ENCODE measurements around the gene CPT1A. TPM values are rescaled to one million over a fixed set of nuclear protein-coding genes. Genes with fewer than 3 reads are reported as not detected.

The CPT1A gene
- total RNA-seq, 2 experiments from 2014 or later = 11.3 to 13.2 TPM

- no peak overlapping the region for H3K4me3 ChIP-seq (ENCODE audit: low read length)
- ATAC-seq (ENCODE audit: poor library complexity) (no peak), DNase-seq (no peak)
- Mint-ChIP-seq H3K36me3 (ENCODE audit: low read depth) (peaks cover 19% of the 10 kb centered on the region), H3K27me3 (no peaks in the 10 kb centered on the region), H3K4me3 (no peak overlapping the region), H3K4me1 (ENCODE audit: low read depth) (peaks cover 31% of the 10 kb centered on the region), H3K27ac (peak overlapping the region; percentile 36), H3K9me3 (no peaks in the 10 kb centered on the region)
- peaks cover 15% of the 10 kb centered on the region for H3K4me1 ChIP-seq (ENCODE audit: insufficient read depth, low read length)
- H3K27ac ChIP-seq (ENCODE audit: low read depth in 1 of 2, low read length in 2 of 2) = peak overlapping the region; percentile 13 to 22
- H3K27me3 ChIP-seq (ENCODE audit: control insufficient read depth in 1 of 2, insufficient read depth in 2 of 2, low read length in 2 of 2) = no peaks in the 10 kb centered on the region
- no peaks in the 10 kb centered on the region for H3K9me3 ChIP-seq (ENCODE audit: control insufficient read depth in 1 of 2, insufficient read depth in 1 of 2, low read length in 2 of 2)
- peaks cover 20% of the 10 kb centered on the region for H3K36me3 ChIP-seq (ENCODE audit: insufficient read depth, low read length)
- ChIA-PET POLR2A (interaction anchor here (0.8 kb wide), 1 partner anchor 18 kb away, joined by 3 read pairs; no protein-coding TSS in a partner anchor), CTCF (no interaction called here)
- no peak for TF ChIP-seq CTCF (IDR thresholded peaks at IDR 0.05)
- intact Hi-C loops (cut with DNase I, micrococcal nuclease) = loop anchor here in 1 of 2 experiments (5.0 kb wide), 1 partner anchor 35 kb away; no protein-coding TSS in a partner anchor
Measured at GRCh38 chr11:68817554-68817953, 24.2 kb downstream of the CPT1A start.

- Histone ChIP-seq H3K27ac (ENCODE audit: low read depth in 1 of 2, low read length in 2 of 2) (peak overlapping the region; percentile 13 to 22), H3K36me3 (ENCODE audit: insufficient read depth, low read length) (peaks cover 25% of the 10 kb centered on the region), H3K27me3 (ENCODE audit: control insufficient read depth in 1 of 2, insufficient read depth in 2 of 2, low read length in 2 of 2) (no peaks in the 10 kb centered on the region), H3K9me3 (ENCODE audit: control insufficient read depth in 1 of 2, insufficient read depth in 1 of 2, low read length in 2 of 2) (no peaks in the 10 kb centered on the region), H3K4me1 (ENCODE audit: insufficient read depth, low read length) (peaks cover 15% of the 10 kb centered on the region), H3K4me3 (ENCODE audit: low read length) (no peak overlapping the region)
- ChIA-PET POLR2A (no interaction called here), CTCF (no interaction called here)
- intact Hi-C loops (cut with DNase I, micrococcal nuclease) = loop anchor here in 1 of 2 experiments (5.0 kb wide), 1 partner anchor 35 kb away; no protein-coding TSS in a partner anchor
- Mint-ChIP-seq H3K9me3 (no peaks in the 10 kb centered on the region), H3K4me1 (ENCODE audit: low read depth) (peaks cover 31% of the 10 kb centered on the region), H3K27me3 (no peaks in the 10 kb centered on the region), H3K27ac (peak overlapping the region; percentile 28), H3K4me3 (no peak overlapping the region), H3K36me3 (ENCODE audit: low read depth) (peaks cover 25% of the 10 kb centered on the region)
- no peak for TF ChIP-seq CTCF (IDR thresholded peaks at IDR 0.05)
- DNase-seq = peak in 2 of 14 experiments; percentile 26 to 47
- peak; percentile 41 for ATAC-seq (ENCODE audit: poor library complexity)
Measured at GRCh38 chr11:68816917-68817419, 24.7 kb downstream of the CPT1A start.

- Mint-ChIP-seq H3K36me3 (ENCODE audit: low read depth) (peaks cover 31% of the 10 kb centered on the region), H3K4me3 (no peak overlapping the region), H3K27ac (no peak overlapping the region), H3K27me3 (no peaks in the 10 kb centered on the region), H3K9me3 (no peaks in the 10 kb centered on the region), H3K4me1 (ENCODE audit: low read depth) (peaks cover 31% of the 10 kb centered on the region)
- no peaks in the 10 kb centered on the region for H3K9me3 ChIP-seq (ENCODE audit: control insufficient read depth in 1 of 2, insufficient read depth in 1 of 2, low read length in 2 of 2)
- ATAC-seq (ENCODE audit: poor library complexity) = no peak
- POLR2A ChIA-PET = no interaction called here
- CTCF ChIA-PET = no interaction called here
- H3K36me3 ChIP-seq (ENCODE audit: insufficient read depth, low read length) = peaks cover 29% of the 10 kb centered on the region
- no peak overlapping the region for H3K27ac ChIP-seq (ENCODE audit: low read depth in 1 of 2, low read length in 2 of 2)
- no peak for DNase-seq
- no peak for TF ChIP-seq CTCF (IDR thresholded peaks at IDR 0.05)
- H3K4me3 ChIP-seq (ENCODE audit: low read length) = no peak overlapping the region
- no peaks in the 10 kb centered on the region for H3K27me3 ChIP-seq (ENCODE audit: control insufficient read depth in 1 of 2, insufficient read depth in 2 of 2, low read length in 2 of 2)
- intact Hi-C loops (cut with DNase I, micrococcal nuclease) = loop anchor here in 1 of 2 experiments (5.0 kb wide), 1 partner anchor 36 kb away; no protein-coding TSS in a partner anchor
- peaks cover 15% of the 10 kb centered on the region for H3K4me1 ChIP-seq (ENCODE audit: insufficient read depth, low read length)
Measured at GRCh38 chr11:68816251-68816776, 25.4 kb downstream of the CPT1A start.
